Thoracic aorta (tissue), 2 donors: ENCODE results near the gene PLXNA2. TPM values are rescaled to one million over a fixed set of nuclear protein-coding genes. Genes with fewer than 3 reads are reported as not detected.

Experiments used
- ATAC-seq: fragments of 150-250 bp; one replicate; pipeline ENCODE4 v1.8.0; 2017; ENCODE audit warnings: low read depth; ENCODE audit not compliant: insufficient number of reproducible peaks, low FRiP score
- DNase-seq: peaks from one replicate; pipeline ENCODE4 v3.0.0-alpha.2; 2020; ENCODE audit warnings: low spot score
- H3K27ac ChIP-seq, 2 donors: fragments of 200-600 bp; sonication (generic); 1 replicate in 1 of 2; 2 replicates in 1 of 2; pipeline ENCODE4 v1.5.1; 2016; ENCODE audit warnings: mild to moderate bottlenecking in 2 of 2, moderate library complexity in 2 of 2
- H3K27me3 ChIP-seq: fragments of 200-600 bp; sonication (generic); replicated peaks from 2 replicates; pipeline ENCODE4 v1.6.0; 2016; ENCODE audit warnings: mild to moderate bottlenecking; ENCODE audit not compliant: insufficient read depth
- H3K36me3 ChIP-seq: fragments of 200-600 bp; sonication (generic); one replicate; pipeline ENCODE4 v1.5.1; 2016
- H3K4me1 ChIP-seq, 2 donors: fragments of 200-600 bp; sonication (generic); 1 replicate in 1 of 2; 2 replicates in 1 of 2; pipeline versions ENCODE4 v1.5.1 to v1.6.0; 2016; ENCODE audit warnings: low read depth in 2 of 2, mild to moderate bottlenecking in 1 of 2; ENCODE audit not compliant: control insufficient read depth in 1 of 2
- H3K4me3 ChIP-seq: fragments of 200-600 bp; sonication (generic); 2 replicates; pipeline ENCODE4 v1.5.1; 2016; ENCODE audit warnings: mild to moderate bottlenecking
- H3K9me3 ChIP-seq: fragments of 200-600 bp; sonication (generic); 2 replicates; pipeline ENCODE4 v1.5.1; 2016
- total RNA-seq, 2 donors: library from RNA; depleted of rRNA; stranded (reverse); fragments of >200 nt; gene quantifications; one replicate each; pipeline versions ENCODE4 v1.1.0 to v1.2.3, GENCODE V29; 2016
- TF ChIP-seq, protein P1 (sequence below): fragments of 200-600 bp; sonication (generic); IDR thresholded peaks from one replicate; pipeline ENCODE4 v1.5.1; 2019; ENCODE audit warnings: antibody characterized with exemption

The PLXNA2 gene
- total RNA-seq, 2 donors from 2014 or later, result 30.2 to 62.2 TPM

GRCh38 chr1:208079161-208079560 lies 165.0 kb downstream of the PLXNA2 start:
- Histone ChIP-seq H3K36me3 (peaks cover 12% of the 10 kb centered on the region), H3K27ac (no peak overlapping the region)
- TF ChIP-seq, protein P1, sequence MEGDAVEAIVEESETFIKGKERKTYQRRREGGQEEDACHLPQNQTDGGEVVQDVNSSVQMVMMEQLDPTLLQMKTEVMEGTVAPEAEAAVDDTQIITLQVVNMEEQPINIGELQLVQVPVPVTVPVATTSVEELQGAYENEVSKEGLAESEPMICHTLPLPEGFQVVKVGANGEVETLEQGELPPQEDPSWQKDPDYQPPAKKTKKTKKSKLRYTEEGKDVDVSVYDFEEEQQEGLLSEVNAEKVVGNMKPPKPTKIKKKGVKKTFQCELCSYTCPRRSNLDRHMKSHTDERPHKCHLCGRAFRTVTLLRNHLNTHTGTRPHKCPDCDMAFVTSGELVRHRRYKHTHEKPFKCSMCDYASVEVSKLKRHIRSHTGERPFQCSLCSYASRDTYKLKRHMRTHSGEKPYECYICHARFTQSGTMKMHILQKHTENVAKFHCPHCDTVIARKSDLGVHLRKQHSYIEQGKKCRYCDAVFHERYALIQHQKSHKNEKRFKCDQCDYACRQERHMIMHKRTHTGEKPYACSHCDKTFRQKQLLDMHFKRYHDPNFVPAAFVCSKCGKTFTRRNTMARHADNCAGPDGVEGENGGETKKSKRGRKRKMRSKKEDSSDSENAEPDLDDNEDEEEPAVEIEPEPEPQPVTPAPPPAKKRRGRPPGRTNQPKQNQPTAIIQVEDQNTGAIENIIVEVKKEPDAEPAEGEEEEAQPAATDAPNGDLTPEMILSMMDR, result no peak

GRCh38 chr1:208078752-208079151 lies 165.4 kb downstream of the PLXNA2 start:
- TF ChIP-seq, protein P1, result no peak

More at GRCh38 chr1:208079161-208079560, 165.0 kb downstream of the PLXNA2 start:
- DNase-seq, result no peak
- ATAC-seq, result no peak
- H3K4me3 ChIP-seq, result no peak overlapping the region
- H3K4me1 ChIP-seq, result peaks cover 0 to 5% of the 10 kb centered on the region in 2 donors
- no peaks in the 10 kb centered on the region for H3K9me3 ChIP-seq
- H3K27me3 ChIP-seq, result no peaks in the 10 kb centered on the region

GRCh38 chr1:208077232-208078075 lies 166.7 kb downstream of the PLXNA2 start:
- no peaks in the 10 kb centered on the region for H3K9me3 ChIP-seq
- H3K27ac ChIP-seq, result no peak overlapping the region
- TF ChIP-seq, protein P1, result no peak
- H3K4me3 ChIP-seq, result no peak overlapping the region
- peaks cover 0 to 5% of the 10 kb centered on the region in 2 donors for H3K4me1 ChIP-seq
- ATAC-seq (no peak), DNase-seq (no peak)
- peaks cover 20% of the 10 kb centered on the region for H3K36me3 ChIP-seq
- no peaks in the 10 kb centered on the region for H3K27me3 ChIP-seq

More at GRCh38 chr1:208078752-208079151, 165.4 kb downstream of the PLXNA2 start:
- Histone ChIP-seq H3K27me3 (no peaks in the 10 kb centered on the region), H3K4me1 (peaks cover 0 to 5% of the 10 kb centered on the region in 2 donors), H3K9me3 (no peaks in the 10 kb centered on the region), H3K27ac (no peak overlapping the region), H3K36me3 (peaks cover 15% of the 10 kb centered on the region), H3K4me3 (no peak overlapping the region)
- no peak for DNase-seq
- no peak for ATAC-seq

- no peak for DNase-seq
- no peak for ATAC-seq
- H3K27ac ChIP-seq, result no peak overlapping the region
- peaks cover 26% of the 10 kb centered on the region for H3K36me3 ChIP-seq
- H3K4me3 ChIP-seq, result no peak overlapping the region
- H3K9me3 ChIP-seq, result no peaks in the 10 kb centered on the region
- H3K4me1 ChIP-seq, result peaks cover 0 to 5% of the 10 kb centered on the region in 2 donors
- H3K27me3 ChIP-seq, result no peaks in the 10 kb centered on the region
- TF ChIP-seq, protein P1, result no peak
Observed at GRCh38 chr1:208074353-208074752, 169.8 kb downstream of the PLXNA2 start.

GRCh38 chr1:208071435-208072031 lies 172.7 kb downstream of the PLXNA2 start:
- no peak overlapping the region for H3K27ac ChIP-seq
- no peak overlapping the region for H3K4me3 ChIP-seq
- no peak for DNase-seq
- TF ChIP-seq, protein P1, result no peak
- H3K4me1 ChIP-seq, result no peaks in the 10 kb centered on the region
- ATAC-seq, result no peak
- no peaks in the 10 kb centered on the region for H3K9me3 ChIP-seq
- no peaks in the 10 kb centered on the region for H3K27me3 ChIP-seq
- H3K36me3 ChIP-seq, result peaks cover 25% of the 10 kb centered on the region
